ENCODE measurements around the gene C20orf144. TPM values are rescaled to one million over a fixed set of nuclear protein-coding genes. Genes with fewer than 3 reads are reported as not detected.

Gene C20orf144
- polyA plus RNA-seq, 2 of the 4 experiments (the other 2 are of a cell fraction) = 0.10 to 0.12 TPM

- DNase-seq (ENCODE audit: low read depth in 1 of 2, low spot score in 1 of 2) (no peak), FAIRE-seq (no peak), ATAC-seq (no peak)
- Histone ChIP-seq H3K4me3 (no peak overlapping the region), H3K27ac (no peak overlapping the region), H3K9me3 (no peaks in the 10 kb centered on the region), H3K4me1 (peaks cover 4% of the 10 kb centered on the region; the same call in 1 of the 3 replicates), H3K4me2 (no peak overlapping the region)
- WGBS (ENCODE audit: missing lambda C conversion rate) = 92% methylated on average over 13 of the region's 13 CpGs
- no peak for TF ChIP-seq BHLHE40 (IDR thresholded peaks at IDR 0.05; ENCODE audit: low read depth, low read length)
- no peak for TF ChIP-seq ZNF302 (CRISPR knock-in tag; IDR thresholded peaks at IDR 0.05)
- no peak for TF ChIP-seq CEBPB (IDR thresholded peaks at IDR 0.05)
- TF ChIP-seq RAD21 (conservative IDR thresholded peaks at IDR 0.05 in 1 of 2, IDR thresholded peaks at IDR 0.05 in 1 of 2) = no peak
- CTCF ChIA-PET = interaction anchor here (0.6 to 4.8 kb wide), 7 partner anchors 9 to 974 kb away, joined by 3 to 28 read pairs (median 16); partner anchors contain the start of gene C20orf144
- POLR2A ChIA-PET = no interaction called here
Observed at GRCh38 chr20:33651562-33652048, 10.5 kb upstream of the C20orf144 start.

- H3K27ac ChIP-seq = peak overlapping the region in 1 of 2 experiments; percentile 47; a peak in 2 of 6 replicates
- FAIRE-seq = no peak
- peaks cover 4% of the 10 kb centered on the region; the same call in 1 of the 3 replicates for H3K4me1 ChIP-seq
- peak; percentile 72 to 73 for DNase-seq (ENCODE audit: low read depth in 1 of 2, low spot score in 1 of 2)
- ChIA-PET CTCF (interaction anchor here (0.5 to 4.8 kb wide), 31 partner anchors 9 to 429 kb away, joined by 3 to 28 read pairs (median 4); partner anchors contain the start of genes ACTL10, C20orf144, PXMP4 and SNTA1), POLR2A (interaction anchor here (0.6 to 2.2 kb wide), 2 partner anchors 10 to 163 kb away, joined by 3 to 14 read pairs; partner anchors contain the start of gene CBFA2T2)
- ATAC-seq = peak; percentile 82 to 87
- H3K4me2 ChIP-seq = peak overlapping the region; percentile 35; the same call in 1 of the 3 replicates
- no peak for TF ChIP-seq SREBF2 (IDR thresholded peaks at IDR 0.05)
- TF ChIP-seq BHLHE40 (IDR thresholded peaks at IDR 0.05; ENCODE audit: low read depth, low read length) = no peak
- peak; percentile 87 for TF ChIP-seq CTCF (IDR thresholded peaks at IDR 0.05)
- TF ChIP-seq SMC3 (IDR thresholded peaks at IDR 0.05) = peak; percentile 88
- peak; percentile 33; the same call in 1 of the 2 replicates for TF ChIP-seq PBX3 (IDR thresholded peaks at IDR 0.05)
- peak in 1 of 2 experiments; percentile 24; a peak in 1 of 5 replicates for TF ChIP-seq JUN (IDR thresholded peaks at IDR 0.05)
- TF ChIP-seq RAD21 (conservative IDR thresholded peaks at IDR 0.05 in 1 of 2, IDR thresholded peaks at IDR 0.05 in 1 of 2) = peak; percentile 79 to 93
- peak; percentile 60 for TF ChIP-seq MAFK (IDR thresholded peaks at IDR 0.05; ENCODE audit: partially characterized antibody)
- no peak for TF ChIP-seq CBX8 (IDR thresholded peaks at IDR 0.05)
- no peak overlapping the region for H3K4me3 ChIP-seq
- no peaks in the 10 kb centered on the region for H3K9me3 ChIP-seq
- WGBS (ENCODE audit: missing lambda C conversion rate) = 54% methylated on average over 16 of the region's 16 CpGs
Observed at GRCh38 chr20:33653218-33653899, 8.8 kb upstream of the C20orf144 start.

GRCh38 chr20:33653900-33654596, 8.1 kb upstream of the C20orf144 start:
- CTCF ChIA-PET = interaction anchor here (0.5 to 4.8 kb wide), 30 partner anchors 9 to 428 kb away, joined by 3 to 28 read pairs (median 4); partner anchors contain the start of genes ACTL10, C20orf144, PXMP4 and SNTA1
- WGBS (ENCODE audit: missing lambda C conversion rate) = 93% methylated on average over 11 of the region's 11 CpGs
- POLR2A ChIA-PET = interaction anchor here (2.2 kb wide), 1 partner anchor 10 kb away, joined by 14 read pairs; no protein-coding TSS in a partner anchor
- Histone ChIP-seq H3K4me1 (peaks cover 4% of the 10 kb centered on the region; the same call in 1 of the 3 replicates), H3K4me3 (no peak overlapping the region), H3K27ac (no peak overlapping the region), H3K4me2 (no peak overlapping the region), H3K9me3 (no peaks in the 10 kb centered on the region)
- DNase-seq (ENCODE audit: low read depth in 1 of 2, low spot score in 1 of 2) = no peak
- TF ChIP-seq CBX8 (IDR thresholded peaks at IDR 0.05) (no peak), HOXB13 (CRISPR knock-in tag; IDR thresholded peaks at IDR 0.05; ENCODE audit: low read depth) (no peak), RAD21 (conservative IDR thresholded peaks at IDR 0.05 in 1 of 2, IDR thresholded peaks at IDR 0.05 in 1 of 2) (no peak)
- no peak for FAIRE-seq
- no peak for ATAC-seq

Measured in A549 (cell line).